ENCODE measurements around the gene HTATSF1.

HTATSF1 gene

DNA sequence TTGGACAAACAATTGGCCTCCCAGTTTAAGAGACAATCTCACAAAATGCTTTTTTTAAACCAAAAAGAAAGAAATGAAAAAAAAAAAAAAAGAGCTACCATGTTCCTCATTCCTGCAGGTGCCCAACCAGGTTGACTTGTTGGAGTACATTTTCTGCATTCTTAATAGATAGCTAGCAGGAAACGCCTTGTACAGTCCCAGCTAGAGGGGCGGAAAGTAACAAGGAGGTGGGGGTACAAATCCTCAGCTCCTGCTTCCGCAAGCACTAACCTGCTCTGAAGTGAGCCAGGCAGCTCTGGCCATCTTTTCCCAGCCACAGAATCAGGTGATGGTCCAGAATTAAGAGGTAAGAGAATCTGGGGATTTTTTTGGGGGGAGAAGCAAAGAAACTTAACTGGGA is 34.6 kb downstream of the HTATSF1 start, which contains the start of gene VGLL1:
VGLL1 (plus strand) TSS at position 265 of the 400 bp plus-strand sequence. CDS start 3,806 bp downstream, outside the sequence.
- H3K27me3 ChIP-seq (replicated peaks; ENCODE audit: control insufficient read depth, insufficient read depth, low read length, poor library complexity, severe bottlenecking): no peaks in the 10 kb centered on the region
- no peak within 1 kb of the TSS for H3K4me3 ChIP-seq (ENCODE audit: insufficient read depth, low read depth, low read length, poor library complexity, severe bottlenecking)
- H3K9me3 ChIP-seq (ENCODE audit: control insufficient read depth, low read length): no peaks in the 10 kb centered on the region
- H3K4me1 ChIP-seq (ENCODE audit: control insufficient read depth, insufficient read depth, low read length, poor library complexity, severe bottlenecking): no peaks in the 10 kb centered on the region
- no peak within 1 kb of the TSS for H3K27ac ChIP-seq (ENCODE audit: insufficient read depth, low read length, poor library complexity, severe bottlenecking)
- no peaks in the 10 kb centered on the region for H3K36me3 ChIP-seq (ENCODE audit: control insufficient read depth, insufficient read depth, low read length)
- no peak for DNase-seq

GRCh38 chrX:136534131-136534530 is 36.7 kb downstream of the HTATSF1 start:
- H3K36me3 ChIP-seq (ENCODE audit: control insufficient read depth, insufficient read depth, low read length): no peaks in the 10 kb centered on the region
- H3K9me3 ChIP-seq (ENCODE audit: control insufficient read depth, low read length): no peaks in the 10 kb centered on the region
- no peak for DNase-seq
- H3K4me1 ChIP-seq (ENCODE audit: control insufficient read depth, insufficient read depth, low read length, poor library complexity, severe bottlenecking): no peaks in the 10 kb centered on the region
- H3K27ac ChIP-seq (ENCODE audit: insufficient read depth, low read length, poor library complexity, severe bottlenecking): no peak overlapping the region
- H3K4me3 ChIP-seq (ENCODE audit: insufficient read depth, low read depth, low read length, poor library complexity, severe bottlenecking): no peak overlapping the region
- no peaks in the 10 kb centered on the region for H3K27me3 ChIP-seq (replicated peaks; ENCODE audit: control insufficient read depth, insufficient read depth, low read length, poor library complexity, severe bottlenecking)

- DNase-seq: no peak
- Histone ChIP-seq H3K36me3 (ENCODE audit: control insufficient read depth, insufficient read depth, low read length) (no peaks in the 10 kb centered on the region), H3K4me3 (ENCODE audit: insufficient read depth, low read depth, low read length, poor library complexity, severe bottlenecking) (no peak overlapping the region), H3K9me3 (ENCODE audit: control insufficient read depth, low read length) (no peaks in the 10 kb centered on the region), H3K27me3 (replicated peaks; ENCODE audit: control insufficient read depth, insufficient read depth, low read length, poor library complexity, severe bottlenecking) (no peaks in the 10 kb centered on the region), H3K4me1 (ENCODE audit: control insufficient read depth, insufficient read depth, low read length, poor library complexity, severe bottlenecking) (no peaks in the 10 kb centered on the region), H3K27ac (ENCODE audit: insufficient read depth, low read length, poor library complexity, severe bottlenecking) (no peak overlapping the region)
Observed at GRCh38 chrX:136538811-136539210, 41.4 kb downstream of the HTATSF1 start.

GRCh38 chrX:136540226-136540625 is 42.8 kb downstream of the HTATSF1 start:
- Histone ChIP-seq H3K9me3 (ENCODE audit: control insufficient read depth, low read length) (no peaks in the 10 kb centered on the region), H3K4me3 (ENCODE audit: insufficient read depth, low read depth, low read length, poor library complexity, severe bottlenecking) (no peak overlapping the region), H3K27me3 (replicated peaks; ENCODE audit: control insufficient read depth, insufficient read depth, low read length, poor library complexity, severe bottlenecking) (no peaks in the 10 kb centered on the region), H3K36me3 (ENCODE audit: control insufficient read depth, insufficient read depth, low read length) (no peaks in the 10 kb centered on the region), H3K27ac (ENCODE audit: insufficient read depth, low read length, poor library complexity, severe bottlenecking) (no peak overlapping the region), H3K4me1 (ENCODE audit: control insufficient read depth, insufficient read depth, low read length, poor library complexity, severe bottlenecking) (no peaks in the 10 kb centered on the region)
- no peak for DNase-seq

DNA sequence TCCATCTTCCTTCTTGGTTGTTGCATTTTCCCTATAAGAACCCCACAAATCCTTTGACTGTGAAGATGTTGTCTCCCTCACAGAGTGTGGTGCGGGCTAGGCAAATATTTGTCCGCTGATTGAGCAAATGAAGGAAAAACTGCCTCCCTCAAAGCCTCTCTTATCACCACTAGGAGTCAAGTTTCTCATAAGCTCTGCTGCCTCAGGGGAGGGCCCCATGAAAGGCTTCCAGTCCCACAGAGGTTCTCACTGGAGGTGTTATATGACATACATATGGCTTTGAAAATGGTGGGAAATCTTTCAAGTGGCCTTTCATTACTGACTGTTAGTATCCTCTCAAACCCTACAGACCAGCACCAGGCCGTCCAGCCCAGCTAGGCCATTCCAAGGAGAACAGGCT is 43.9 kb downstream of the HTATSF1 start:
- Histone ChIP-seq H3K4me3 (ENCODE audit: insufficient read depth, low read depth, low read length, poor library complexity, severe bottlenecking) (no peak overlapping the region), H3K36me3 (ENCODE audit: control insufficient read depth, insufficient read depth, low read length) (no peaks in the 10 kb centered on the region), H3K4me1 (ENCODE audit: control insufficient read depth, insufficient read depth, low read length, poor library complexity, severe bottlenecking) (peaks cover 7% of the 10 kb centered on the region), H3K27ac (ENCODE audit: insufficient read depth, low read length, poor library complexity, severe bottlenecking) (no peak overlapping the region), H3K27me3 (replicated peaks; ENCODE audit: control insufficient read depth, insufficient read depth, low read length, poor library complexity, severe bottlenecking) (no peaks in the 10 kb centered on the region), H3K9me3 (ENCODE audit: control insufficient read depth, low read length) (no peaks in the 10 kb centered on the region)
- DNase-seq: no peak

DNA sequence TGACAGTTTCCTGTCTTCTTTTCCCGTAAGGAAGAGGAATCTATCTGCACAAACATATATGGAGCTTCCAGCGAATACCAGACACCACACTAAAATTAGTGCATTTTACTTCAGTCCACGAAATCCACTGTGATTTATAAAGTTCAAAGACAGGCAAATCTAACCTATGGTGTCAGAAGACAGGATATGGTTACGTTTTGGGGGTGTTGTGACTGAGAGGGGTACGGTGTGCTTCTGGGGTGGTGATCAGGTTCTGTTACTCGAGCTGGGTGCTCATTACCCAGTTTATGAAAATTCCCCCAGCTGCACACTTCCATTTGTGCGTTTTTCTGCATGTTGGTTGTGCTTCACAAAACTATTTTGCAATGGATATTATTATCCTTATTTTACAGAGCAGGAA is 44.9 kb downstream of the HTATSF1 start:
- no peak for DNase-seq
- Histone ChIP-seq H3K27ac (ENCODE audit: insufficient read depth, low read length, poor library complexity, severe bottlenecking) (no peak overlapping the region), H3K27me3 (replicated peaks; ENCODE audit: control insufficient read depth, insufficient read depth, low read length, poor library complexity, severe bottlenecking) (no peaks in the 10 kb centered on the region), H3K4me1 (ENCODE audit: control insufficient read depth, insufficient read depth, low read length, poor library complexity, severe bottlenecking) (peaks cover 15% of the 10 kb centered on the region), H3K9me3 (ENCODE audit: control insufficient read depth, low read length) (no peaks in the 10 kb centered on the region), H3K4me3 (ENCODE audit: insufficient read depth, low read depth, low read length, poor library complexity, severe bottlenecking) (no peak overlapping the region), H3K36me3 (ENCODE audit: control insufficient read depth, insufficient read depth, low read length) (no peaks in the 10 kb centered on the region)

- no peak overlapping the region for H3K27ac ChIP-seq (ENCODE audit: insufficient read depth, low read length, poor library complexity, severe bottlenecking)
Observed at GRCh38 chrX:136546371-136546781, 49.0 kb downstream of the HTATSF1 start.

DNA sequence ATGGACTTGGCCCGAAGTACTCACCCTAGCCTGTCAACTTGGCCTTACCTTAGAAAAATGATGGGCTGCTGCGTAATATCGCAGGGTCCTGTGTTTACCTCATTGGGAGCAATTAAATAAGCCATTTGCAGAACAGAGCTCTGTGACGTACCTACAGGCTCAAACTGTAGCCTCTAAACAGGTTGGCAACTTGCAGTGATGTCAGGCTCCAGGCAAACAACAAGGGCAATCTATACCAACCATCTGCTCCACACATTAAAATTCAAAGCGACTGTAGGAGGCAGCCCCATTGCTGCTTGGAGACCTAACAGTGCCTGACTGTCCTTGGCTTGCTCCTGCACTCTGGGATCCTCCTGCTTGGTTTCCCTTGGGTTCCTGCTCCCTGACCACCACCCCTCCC is 51.8 kb downstream of the HTATSF1 start:
- H3K27ac ChIP-seq (ENCODE audit: insufficient read depth, low read length, poor library complexity, severe bottlenecking): no peak overlapping the region
- H3K36me3 ChIP-seq (ENCODE audit: control insufficient read depth, insufficient read depth, low read length): no peaks in the 10 kb centered on the region
- H3K4me1 ChIP-seq (ENCODE audit: control insufficient read depth, insufficient read depth, low read length, poor library complexity, severe bottlenecking): peaks cover 17% of the 10 kb centered on the region
- H3K4me3 ChIP-seq (ENCODE audit: insufficient read depth, low read depth, low read length, poor library complexity, severe bottlenecking): no peak overlapping the region
- H3K9me3 ChIP-seq (ENCODE audit: control insufficient read depth, low read length): no peaks in the 10 kb centered on the region
- no peaks in the 10 kb centered on the region for H3K27me3 ChIP-seq (replicated peaks; ENCODE audit: control insufficient read depth, insufficient read depth, low read length, poor library complexity, severe bottlenecking)
- DNase-seq: no peak

More at GRCh38 chrX:136546371-136546781, 49.0 kb downstream of the HTATSF1 start:
- Histone ChIP-seq H3K4me3 (ENCODE audit: insufficient read depth, low read depth, low read length, poor library complexity, severe bottlenecking) (no peak overlapping the region), H3K9me3 (ENCODE audit: control insufficient read depth, low read length) (no peaks in the 10 kb centered on the region), H3K27me3 (replicated peaks; ENCODE audit: control insufficient read depth, insufficient read depth, low read length, poor library complexity, severe bottlenecking) (no peaks in the 10 kb centered on the region), H3K36me3 (ENCODE audit: control insufficient read depth, insufficient read depth, low read length) (no peaks in the 10 kb centered on the region), H3K4me1 (ENCODE audit: control insufficient read depth, insufficient read depth, low read length, poor library complexity, severe bottlenecking) (peaks cover 17% of the 10 kb centered on the region)
- no peak for DNase-seq

DNA sequence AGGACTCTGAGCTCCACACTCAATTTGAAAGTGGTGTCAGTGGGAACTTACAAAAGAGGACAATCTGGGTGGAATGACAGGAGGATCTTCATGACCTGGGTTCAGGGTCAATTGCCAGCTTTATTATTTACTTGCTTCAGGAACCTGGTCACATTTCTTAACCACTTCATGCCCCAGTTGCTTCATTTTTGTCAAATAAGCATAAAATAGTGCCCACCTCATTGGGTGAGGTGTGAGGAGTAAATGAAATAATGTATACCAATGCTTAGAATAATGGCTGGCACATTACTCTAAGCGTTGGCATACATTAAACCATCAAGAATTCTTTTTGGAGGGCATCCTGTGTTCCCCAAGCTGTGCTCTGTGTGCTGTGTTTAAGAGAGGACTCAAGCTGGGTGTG is 54.0 kb downstream of the HTATSF1 start:
- DNase-seq: no peak
- peaks cover 9% of the 10 kb centered on the region for H3K4me1 ChIP-seq (ENCODE audit: control insufficient read depth, insufficient read depth, low read length, poor library complexity, severe bottlenecking)
- no peak overlapping the region for H3K27ac ChIP-seq (ENCODE audit: insufficient read depth, low read length, poor library complexity, severe bottlenecking)
- no peaks in the 10 kb centered on the region for H3K9me3 ChIP-seq (ENCODE audit: control insufficient read depth, low read length)
- H3K4me3 ChIP-seq (ENCODE audit: insufficient read depth, low read depth, low read length, poor library complexity, severe bottlenecking): no peak overlapping the region
- no peaks in the 10 kb centered on the region for H3K27me3 ChIP-seq (replicated peaks; ENCODE audit: control insufficient read depth, insufficient read depth, low read length, poor library complexity, severe bottlenecking)
- H3K36me3 ChIP-seq (ENCODE audit: control insufficient read depth, insufficient read depth, low read length): no peaks in the 10 kb centered on the region

GRCh38 chrX:136555694-136556093 is 58.3 kb downstream of the HTATSF1 start:
- Histone ChIP-seq H3K9me3 (ENCODE audit: control insufficient read depth, low read length) (no peaks in the 10 kb centered on the region), H3K27ac (ENCODE audit: insufficient read depth, low read length, poor library complexity, severe bottlenecking) (no peak overlapping the region), H3K27me3 (replicated peaks; ENCODE audit: control insufficient read depth, insufficient read depth, low read length, poor library complexity, severe bottlenecking) (no peaks in the 10 kb centered on the region), H3K4me3 (ENCODE audit: insufficient read depth, low read depth, low read length, poor library complexity, severe bottlenecking) (no peak overlapping the region), H3K4me1 (ENCODE audit: control insufficient read depth, insufficient read depth, low read length, poor library complexity, severe bottlenecking) (no peaks in the 10 kb centered on the region), H3K36me3 (ENCODE audit: control insufficient read depth, insufficient read depth, low read length) (no peaks in the 10 kb centered on the region)
- DNase-seq: no peak

All from effector memory CD4-positive, alpha-beta T cell (primary cell).